Esophagus mucosa (tissue), 1 donor: ENCODE data around the gene PPP3CA. TPM values are rescaled to one million over a fixed set of nuclear protein-coding genes. Genes with fewer than 3 reads are reported as not detected.

ENCODE experiments used
- ATAC-seq: fragments of 200-7000 bp; cut with Tn5 transposase; one replicate; pipeline ENCODE4 v1.9.1; 2020
- total RNA-seq: library from RNA; stranded (reverse); gene quantifications from one replicate; pipeline ENCODE4 v1.2.4, GENCODE V29; 2023
- donor health status: DM: yes; HTN: yes; CAD: no.

The PPP3CA gene
- total RNA-seq, 1 donor from 2014 or later: 18.5 TPM

GRCh38 chr4:101171747-101172146 is 175.6 kb downstream of the PPP3CA start:
- ATAC-seq: peak; percentile 63

GRCh38 chr4:101169044-101170014 is 178.0 kb downstream of the PPP3CA start:
- ATAC-seq: peak; percentile 95

- no peak for ATAC-seq
Measured at GRCh38 chr4:101163936-101164335, 183.4 kb downstream of the PPP3CA start.

- no peak for ATAC-seq
Measured at GRCh38 chr4:101162990-101163380, 184.3 kb downstream of the PPP3CA start.

GRCh38 chr4:101160792-101161592 is 186.3 kb downstream of the PPP3CA start:
- no peak for ATAC-seq

GRCh38 chr4:101158507-101158906 is 188.8 kb downstream of the PPP3CA start:
- ATAC-seq: no peak

GRCh38 chr4:101158134-101158482 is 189.2 kb downstream of the PPP3CA start:
- ATAC-seq: no peak

- ATAC-seq: no peak
Measured at GRCh38 chr4:101157415-101158133, 189.8 kb downstream of the PPP3CA start.

- no peak for ATAC-seq
Measured at GRCh38 chr4:101156619-101157310, 190.6 kb downstream of the PPP3CA start.

GRCh38 chr4:101155945-101156344 is 191.4 kb downstream of the PPP3CA start:
- ATAC-seq: no peak

GRCh38 chr4:101155368-101155767 is 192.0 kb downstream of the PPP3CA start:
- ATAC-seq: peak; percentile 94

GRCh38 chr4:101153653-101154052 is 193.7 kb downstream of the PPP3CA start:
- no peak for ATAC-seq

- ATAC-seq: no peak
Measured at GRCh38 chr4:101152521-101152920, 194.8 kb downstream of the PPP3CA start.

GRCh38 chr4:101148551-101148950 is 198.8 kb downstream of the PPP3CA start:
- no peak for ATAC-seq

GRCh38 chr4:101147283-101147682 is 200.0 kb downstream of the PPP3CA start:
- no peak for ATAC-seq

- no peak for ATAC-seq
Measured at GRCh38 chr4:101145021-101145420, 202.3 kb downstream of the PPP3CA start.

- ATAC-seq: no peak
Measured at GRCh38 chr4:101142259-101142658, 205.1 kb downstream of the PPP3CA start.

- no peak for ATAC-seq
Measured at GRCh38 chr4:101141855-101142254, 205.5 kb downstream of the PPP3CA start.

- ATAC-seq: no peak
Measured at GRCh38 chr4:101141230-101141629, 206.1 kb downstream of the PPP3CA start.

- ATAC-seq: no peak
Measured at GRCh38 chr4:101140228-101140627, 207.1 kb downstream of the PPP3CA start.

GRCh38 chr4:101136373-101137370 is 210.7 kb downstream of the PPP3CA start:
- no peak for ATAC-seq
